22Rv1 (cell line): ENCODE results near the gene NRXN2.

ENCODE experiments used
- CTCF ChIP-seq: fragments of 450-650 bp; IDR thresholded peaks from 2 replicates; pipeline ENCODE4 v1.5.1; 2017; ENCODE audit warnings: mild to moderate bottlenecking
- ZFX ChIP-seq: fragments of 450-650 bp; IDR thresholded peaks from 2 replicates; pipeline ENCODE4 v1.6.1; 2017; ENCODE audit warnings: antibody characterized with exemption, borderline replicate concordance

GRCh38 chr11:64558065-64558745, 164.8 kb downstream of the NRXN2 start:
- TF ChIP-seq CTCF (no peak), ZFX (no peak)
